NCI-H1694 treated with DMSO at 0.1 percent for 48 hours (cell line): ENCODE results near the gene ITGA1.
"Not testable (repeated sequence)": the region's sequence is repeated elsewhere in the genome, so short reads cannot be mapped to it uniquely, and the experiment has no call there.

Experiments used
- DNase-seq: peaks from one replicate; lab custom pipeline; 2025; lab: John Stamatoyannopoulos, UW

Gene ITGA1

GRCh38 chr5:52787600-52788504 lies at the start of gene ITGA1, which contains the start of gene PELO:
Gene ITGA1, plus strand, starts transcription at chr5:52787916. Its CDS starts 438 bp downstream, at chr5:52788354.
Gene PELO, plus strand, starts transcription at chr5:52787916. Its CDS starts 12,479 bp downstream, at chr5:52800395.
- peak; percentile 49 for DNase-seq

GRCh38 chr5:52738095-52738506 lies 49.6 kb upstream of the ITGA1 start:
- DNase-seq, result no peak

GRCh38 chr5:52740007-52740406 lies 47.7 kb upstream of the ITGA1 start:
- DNase-seq, result no peak

- DNase-seq, result no peak
These were observed 44.7 kb upstream of the ITGA1 start for GRCh38 chr5:52743012-52743411.

DNA sequence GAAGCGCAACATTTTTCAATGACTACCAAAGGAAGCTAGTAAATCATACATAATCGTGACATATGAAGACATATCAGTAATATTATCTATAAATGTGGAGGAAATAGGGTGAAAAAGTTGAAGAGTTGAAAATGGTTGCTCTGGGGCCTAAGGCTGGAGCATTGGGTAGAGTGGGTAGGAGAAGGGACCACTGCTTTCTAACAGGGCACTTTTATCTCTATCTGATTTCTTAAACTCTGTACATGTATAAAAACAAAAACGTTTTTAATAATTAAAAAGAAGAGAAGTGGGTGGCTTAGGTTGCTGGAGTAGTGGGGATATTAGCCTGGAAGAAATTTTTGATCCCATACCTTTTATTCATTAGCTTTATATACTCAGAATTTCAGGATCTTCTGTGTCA lies 44.2 kb upstream of the ITGA1 start:
- no peak for DNase-seq

GRCh38 chr5:52743970-52744369 lies 43.7 kb upstream of the ITGA1 start:
- no peak for DNase-seq

DNA sequence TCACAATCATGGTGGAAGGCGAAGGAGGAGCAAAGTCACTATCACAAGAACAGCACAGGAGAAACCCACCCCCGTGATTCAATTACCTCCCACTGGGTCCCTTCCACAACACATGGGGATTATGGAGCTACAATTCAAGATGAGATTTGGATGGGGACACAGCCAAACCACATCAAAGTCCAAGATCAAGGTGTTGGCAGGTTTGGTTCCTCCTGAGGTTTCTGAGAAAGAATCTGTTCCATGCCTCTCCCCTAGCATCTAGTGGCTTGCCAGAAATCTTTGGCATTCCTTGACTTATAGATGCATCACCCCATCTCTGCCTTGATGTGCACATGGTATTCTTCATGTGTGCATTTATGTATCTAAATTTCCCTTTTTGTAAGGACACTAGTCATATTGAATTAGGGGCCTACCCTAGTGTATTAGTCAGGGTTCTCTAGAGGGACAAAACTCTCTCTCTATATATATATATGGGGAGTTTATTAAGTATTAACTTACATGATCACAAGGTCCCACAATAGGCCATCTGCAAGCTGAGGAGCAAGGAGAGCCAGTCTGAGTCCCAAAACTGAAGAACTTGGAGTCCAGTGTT lies 42.8 kb upstream of the ITGA1 start:
- DNase-seq, result not testable (repeated sequence)

- no peak for DNase-seq
These were observed 41.2 kb upstream of the ITGA1 start for GRCh38 chr5:52746539-52746938.

DNA sequence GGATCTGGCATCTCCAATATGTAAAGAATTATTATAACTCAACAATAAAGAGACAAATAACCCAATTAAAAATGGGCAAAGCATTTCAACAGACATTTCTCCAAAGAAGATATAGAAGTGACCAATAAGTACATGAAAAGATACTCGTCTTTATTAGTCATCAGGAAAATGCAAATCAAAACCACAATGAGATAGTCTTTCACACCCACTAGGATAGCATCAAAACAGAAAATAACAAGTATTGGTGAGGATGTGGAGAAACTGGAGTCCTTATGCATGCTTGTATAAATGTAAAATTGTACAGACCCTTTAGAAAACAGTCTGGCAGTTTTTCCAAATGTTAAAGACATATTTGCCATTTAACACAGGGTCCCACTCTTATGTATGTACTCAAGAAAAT lies 39.1 kb upstream of the ITGA1 start:
- DNase-seq, result no peak

GRCh38 chr5:52749666-52750065 lies 38.0 kb upstream of the ITGA1 start:
- no peak for DNase-seq

DNA sequence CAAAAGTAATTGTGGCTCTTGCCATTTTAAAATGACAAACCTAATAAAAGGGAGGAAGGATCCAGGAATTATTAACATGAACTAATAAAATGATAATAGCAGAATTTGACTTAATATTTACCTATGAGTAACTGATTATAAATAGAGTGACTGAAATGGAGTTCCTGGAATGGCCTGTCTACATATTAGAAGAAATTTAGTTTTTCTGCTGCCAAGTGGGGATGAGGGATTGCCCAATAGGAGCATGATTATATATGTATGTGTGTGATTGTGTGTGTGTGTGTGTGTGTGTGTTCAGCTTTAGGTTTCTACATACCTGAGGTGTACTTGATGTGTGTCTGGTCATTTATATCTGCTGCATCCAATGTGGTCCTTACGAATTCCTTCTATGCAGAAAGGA lies 36.6 kb upstream of the ITGA1 start:
- DNase-seq, result no peak

- DNase-seq, result no peak
These were observed 33.7 kb upstream of the ITGA1 start for GRCh38 chr5:52754051-52754450.

DNA sequence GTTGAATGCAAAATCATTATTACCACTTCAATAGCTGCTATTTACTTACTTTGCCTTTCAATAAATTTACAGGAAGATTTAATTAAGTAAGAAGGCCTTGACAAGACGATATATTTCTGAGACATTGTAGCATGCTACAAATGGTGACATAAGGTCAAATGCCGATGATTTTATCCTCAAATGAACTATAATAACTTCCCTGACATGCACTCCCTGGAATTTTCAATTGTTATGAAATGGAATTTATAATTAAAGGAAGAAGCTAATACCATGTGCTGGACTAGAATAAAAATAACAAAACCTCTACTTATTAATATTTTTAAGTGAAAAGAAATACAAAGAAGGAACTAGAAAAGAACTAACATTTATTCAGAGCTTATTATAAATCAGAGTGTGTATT lies 30.2 kb upstream of the ITGA1 start:
- DNase-seq, result no peak

DNA sequence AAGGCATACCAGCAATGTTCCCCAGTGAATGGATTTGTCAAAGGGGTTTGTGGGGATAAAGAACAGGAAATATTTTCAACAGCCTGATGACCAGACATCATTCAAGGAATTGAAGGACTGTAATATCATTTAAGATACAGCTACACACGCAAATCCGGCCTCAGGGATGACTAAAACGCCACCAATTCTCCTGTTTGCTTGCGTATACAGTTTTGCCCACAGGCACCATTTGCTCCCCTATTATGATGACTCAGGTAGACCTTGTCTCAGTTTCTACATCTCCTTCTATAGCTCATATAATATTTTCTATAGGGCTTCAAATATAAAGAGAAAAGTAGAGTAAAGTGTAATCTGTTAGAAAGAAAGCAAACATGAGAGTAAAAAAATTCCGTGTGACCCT lies 29.7 kb upstream of the ITGA1 start:
- no peak for DNase-seq

- no peak for DNase-seq
These were observed 28.4 kb upstream of the ITGA1 start for GRCh38 chr5:52759331-52759730.

DNA sequence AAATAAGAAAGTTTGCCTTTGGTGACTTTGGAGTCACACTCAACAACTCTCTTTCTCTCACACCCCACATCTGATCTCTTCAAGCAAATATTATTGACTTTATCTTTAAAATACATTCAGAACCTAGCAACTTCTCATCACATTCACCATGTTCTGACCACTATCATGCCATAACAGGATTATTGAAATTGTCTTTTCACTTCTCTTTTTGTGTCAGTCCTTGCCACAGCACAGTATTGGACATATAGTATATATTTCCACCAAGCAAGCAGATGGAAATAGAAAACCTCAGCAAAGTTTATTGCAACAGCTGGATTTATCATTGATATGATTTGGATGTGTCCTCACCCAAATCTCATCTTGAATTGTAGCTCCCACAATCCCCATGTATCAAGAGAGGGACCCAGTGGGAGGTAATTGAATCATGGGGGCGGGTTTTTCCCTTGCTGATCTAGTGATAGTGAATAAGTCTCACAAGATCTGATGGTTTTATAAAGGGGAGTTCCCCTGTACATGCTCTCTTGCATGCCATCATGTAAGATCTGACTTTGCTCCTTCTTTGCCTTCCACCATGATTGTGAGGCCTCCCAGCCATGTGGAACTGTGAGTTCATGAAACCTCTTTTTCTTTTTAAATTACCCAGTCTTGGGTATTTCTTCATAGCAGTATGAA lies 26.9 kb upstream of the ITGA1 start:
- DNase-seq, result no peak

DNA sequence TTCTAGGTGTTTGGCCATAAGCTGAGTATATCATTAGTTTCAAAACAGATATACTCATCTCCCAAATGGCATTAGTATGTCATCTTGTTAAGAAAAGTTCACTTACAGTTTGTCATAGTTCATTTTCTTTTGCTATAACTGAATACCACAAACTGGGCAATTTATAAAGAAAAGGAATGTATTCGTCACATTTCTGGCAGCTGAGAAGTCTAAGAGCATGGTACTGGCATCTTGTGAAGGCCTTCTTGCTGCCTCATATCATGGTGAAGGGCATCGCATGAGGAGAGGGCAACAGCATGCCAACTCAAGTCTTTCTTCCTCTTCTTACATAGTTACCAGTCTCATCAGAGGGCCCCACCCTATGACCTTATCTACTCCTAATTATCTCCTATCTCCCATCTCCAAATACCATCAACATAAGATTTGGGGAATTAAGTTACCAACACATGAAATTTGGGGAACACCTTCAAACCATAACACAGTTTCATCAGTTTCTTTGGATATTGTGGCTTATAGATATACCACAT lies 20.4 kb upstream of the ITGA1 start:
- DNase-seq, result no peak

DNA sequence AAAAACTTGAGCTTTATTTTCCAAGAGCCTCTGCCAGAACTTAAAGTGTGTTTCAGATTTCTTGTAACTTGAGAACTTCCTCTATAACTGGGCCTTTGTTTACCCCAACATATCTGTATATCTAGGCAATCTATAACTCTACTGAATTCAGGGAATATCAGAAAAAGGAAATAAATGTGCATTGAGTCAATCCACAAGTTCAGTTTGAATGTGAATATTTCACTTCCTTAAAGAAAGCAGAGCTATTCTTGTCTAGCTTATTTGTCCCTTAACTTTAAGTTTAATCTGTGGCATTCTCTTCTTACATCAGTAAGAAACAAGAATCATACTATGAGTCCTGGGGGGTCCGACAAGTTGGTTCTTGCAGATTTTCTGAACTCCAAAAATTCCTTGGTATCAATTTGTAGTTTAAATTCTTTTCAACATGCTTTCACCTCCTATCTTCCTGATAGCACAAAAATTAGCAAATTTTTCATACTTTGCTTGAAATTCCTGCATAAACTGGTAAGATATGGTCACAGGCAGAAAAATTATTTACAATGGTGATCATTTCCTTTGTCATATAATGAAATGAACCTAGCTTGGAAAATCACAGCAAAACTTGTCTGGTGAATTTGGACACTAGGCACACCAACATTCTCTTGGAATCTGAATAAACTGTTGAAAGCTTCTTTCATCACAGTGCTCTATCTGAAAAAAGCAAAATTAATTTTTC lies 19.8 kb upstream of the ITGA1 start:
- no peak for DNase-seq

DNA sequence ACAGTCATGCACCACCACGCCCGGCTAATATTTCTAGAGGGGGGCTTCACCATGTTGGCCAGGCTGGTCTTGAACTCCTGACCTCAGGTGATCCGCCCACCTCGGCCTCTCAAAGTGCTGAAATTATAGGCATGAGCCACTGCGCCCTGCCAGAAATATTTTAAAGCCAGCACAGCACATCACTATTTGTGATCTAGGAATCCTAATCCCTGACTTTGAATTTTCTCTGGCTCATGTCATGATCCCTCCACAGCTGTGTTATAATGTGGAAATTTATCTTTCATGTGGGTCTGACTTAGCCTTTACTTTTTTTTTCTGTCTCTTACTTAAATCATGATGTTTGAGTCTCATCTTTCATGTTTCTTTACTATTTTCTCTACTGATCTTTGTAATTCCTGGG lies 18.7 kb upstream of the ITGA1 start:
- no peak for DNase-seq

DNA sequence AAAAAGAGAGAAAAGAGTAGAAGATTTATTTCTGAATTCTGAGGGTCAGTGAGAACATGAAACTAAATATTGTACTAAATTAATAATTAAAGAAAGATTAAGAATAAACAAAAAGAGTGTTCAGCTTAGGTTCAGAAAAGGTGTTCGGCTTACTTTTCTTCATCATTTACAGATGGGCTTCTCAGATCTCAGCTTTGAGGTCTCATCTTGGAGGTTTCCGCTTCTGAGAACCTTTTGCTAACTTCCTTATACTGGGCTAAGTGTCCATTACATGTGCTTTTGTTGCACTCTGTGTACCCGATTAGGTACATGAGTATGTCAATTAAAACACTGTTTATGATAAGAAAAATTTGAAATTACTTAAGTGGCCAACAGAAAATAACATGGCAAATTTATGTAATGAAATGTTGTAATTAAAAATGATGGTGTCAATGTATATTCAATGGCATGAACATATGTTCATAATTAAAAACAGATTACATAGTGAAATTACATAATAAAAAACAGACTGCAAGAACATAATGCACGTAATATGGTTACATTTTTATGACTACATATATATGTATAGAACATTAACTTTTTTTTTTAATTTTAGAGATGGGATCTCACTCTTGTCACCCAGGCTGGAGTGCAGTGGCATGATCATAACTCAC lies 17.3 kb upstream of the ITGA1 start:
- DNase-seq, result no peak

DNA sequence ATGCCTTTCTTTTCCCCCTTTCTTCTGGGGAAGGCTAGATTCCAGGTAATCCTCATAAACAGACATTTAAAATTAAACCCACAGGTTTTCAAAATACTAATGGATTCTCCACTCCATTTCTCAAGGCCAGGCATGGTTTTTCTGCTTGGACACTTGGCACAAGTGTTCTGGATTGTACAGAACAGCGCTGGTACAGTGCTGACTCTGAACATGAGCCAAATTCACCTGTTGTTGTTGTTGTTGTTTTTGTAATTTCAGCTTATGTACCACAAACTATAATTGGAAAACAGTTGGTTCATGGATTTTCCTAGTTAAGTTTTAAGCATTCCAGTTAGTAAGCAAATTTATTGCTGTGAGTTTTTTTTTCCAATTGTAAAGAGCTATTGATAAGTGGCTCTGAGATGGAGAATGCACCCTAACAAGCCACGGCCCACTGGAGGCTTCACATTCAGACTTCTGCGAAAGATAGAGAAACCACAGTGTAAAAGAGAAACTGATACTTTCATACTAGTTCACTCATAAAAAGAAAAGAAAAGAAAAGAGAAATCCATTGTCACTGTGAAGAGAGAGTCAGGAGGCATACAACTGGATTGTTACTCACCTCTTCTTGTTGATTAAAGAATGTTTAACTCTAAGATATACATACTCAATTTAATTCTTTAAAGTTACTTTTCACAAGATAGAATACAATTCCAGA lies 16.2 kb upstream of the ITGA1 start:
- DNase-seq, result no peak
